GM21423 (cell line): ENCODE data around the gene PLXNB3.
"Not testable (repeated sequence)": the region's sequence is repeated elsewhere in the genome, so short reads cannot be mapped to it uniquely, and the experiment has no call there.

Source experiments
- ATAC-seq: cut with Tn5 transposase; IDR thresholded peaks from one replicate; pipeline ENCODE4 v1.9.1; 2021; ENCODE audit warnings: mild to moderate bottlenecking, moderate library complexity; ENCODE audit not compliant: unreplicated experiment

PLXNB3 gene

DNA sequence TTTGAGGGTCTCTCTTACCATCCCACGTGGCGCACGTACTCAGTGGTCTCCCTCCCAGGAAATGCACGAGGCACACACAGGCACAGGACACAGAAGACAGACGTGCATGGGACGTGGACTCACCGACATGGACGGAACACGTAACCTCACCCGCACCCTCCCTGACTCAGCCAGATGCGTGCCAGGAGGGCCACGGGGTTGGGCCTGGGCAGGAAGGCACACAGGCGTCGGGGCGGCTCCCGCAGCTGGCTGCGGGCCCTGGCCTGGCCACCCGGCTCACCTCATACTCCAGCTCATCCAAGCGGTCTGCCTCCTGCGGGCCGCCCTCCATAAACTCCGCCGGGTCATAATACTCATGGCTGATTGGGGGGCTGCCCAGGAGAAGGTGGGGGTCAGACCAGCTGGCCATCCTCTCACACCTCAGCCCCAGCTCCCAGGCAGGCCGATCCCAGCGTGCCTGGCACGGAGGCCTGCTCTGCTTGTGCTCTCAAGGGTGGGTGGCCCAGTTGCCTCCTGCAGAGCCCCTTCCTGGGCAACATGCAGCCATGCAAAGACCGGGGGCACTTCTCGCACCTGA, 43.0 kb downstream of the PLXNB3 start:
- no peak for ATAC-seq

DNA sequence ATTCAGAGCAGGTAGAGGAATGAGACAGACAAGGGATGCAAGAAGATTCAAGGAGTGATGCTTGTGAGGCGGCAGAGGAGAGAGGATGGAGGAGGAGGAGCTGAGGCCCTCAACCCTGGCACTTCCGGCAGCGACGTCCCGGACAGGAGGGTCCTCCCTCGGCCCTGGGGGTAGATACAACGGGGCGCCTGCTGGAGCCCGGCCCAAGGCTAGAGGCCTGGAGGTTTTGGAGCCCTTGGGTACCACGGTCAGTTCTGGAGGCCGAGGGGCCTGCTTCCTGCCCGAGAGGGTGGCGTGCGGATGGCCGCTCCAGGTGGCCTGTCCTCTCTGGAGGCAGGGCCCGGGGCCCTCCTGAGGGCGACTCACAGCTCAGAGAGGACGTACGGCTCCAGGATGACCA, 43.9 kb downstream of the PLXNB3 start:
- ATAC-seq: no peak

DNA sequence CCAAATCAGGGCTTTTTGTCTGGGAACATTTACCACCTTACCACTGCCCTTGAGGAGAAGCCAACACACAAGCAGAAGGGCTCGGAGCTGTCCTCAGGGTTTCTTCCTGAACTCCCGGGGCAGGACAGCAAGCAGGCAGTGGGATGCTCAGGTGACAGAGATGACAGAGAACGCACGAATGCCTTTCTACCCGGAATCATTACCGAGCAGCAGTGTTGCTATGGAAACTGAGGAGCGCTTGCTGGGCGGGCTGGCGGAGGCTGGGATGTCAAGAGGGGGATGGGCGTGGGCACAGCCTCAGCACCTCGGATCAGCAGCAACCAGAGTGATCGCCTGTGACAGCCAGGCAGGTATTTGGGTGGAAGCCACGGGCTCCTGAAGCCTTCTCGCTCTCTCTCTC, 48.2 kb downstream of the PLXNB3 start:
- no peak for ATAC-seq

DNA sequence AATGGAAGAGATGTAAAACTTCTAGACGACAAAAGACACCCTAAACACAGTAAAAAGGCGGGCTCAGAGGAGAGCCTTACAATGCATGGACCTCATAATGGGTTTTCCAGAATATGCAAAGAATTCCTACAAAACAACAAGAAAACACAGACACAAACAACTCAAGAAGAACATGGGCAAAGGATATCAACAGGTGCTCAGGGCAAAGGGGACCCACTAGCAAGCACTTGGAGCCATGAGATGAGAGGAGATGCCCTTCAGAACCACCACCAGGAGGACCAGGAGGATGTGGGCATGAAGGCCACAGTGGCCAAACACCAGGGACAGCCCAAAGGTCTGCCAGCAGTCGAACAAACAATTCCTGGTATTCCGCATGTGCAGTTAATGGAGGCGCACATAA, 49.1 kb downstream of the PLXNB3 start:
- ATAC-seq: no peak

DNA sequence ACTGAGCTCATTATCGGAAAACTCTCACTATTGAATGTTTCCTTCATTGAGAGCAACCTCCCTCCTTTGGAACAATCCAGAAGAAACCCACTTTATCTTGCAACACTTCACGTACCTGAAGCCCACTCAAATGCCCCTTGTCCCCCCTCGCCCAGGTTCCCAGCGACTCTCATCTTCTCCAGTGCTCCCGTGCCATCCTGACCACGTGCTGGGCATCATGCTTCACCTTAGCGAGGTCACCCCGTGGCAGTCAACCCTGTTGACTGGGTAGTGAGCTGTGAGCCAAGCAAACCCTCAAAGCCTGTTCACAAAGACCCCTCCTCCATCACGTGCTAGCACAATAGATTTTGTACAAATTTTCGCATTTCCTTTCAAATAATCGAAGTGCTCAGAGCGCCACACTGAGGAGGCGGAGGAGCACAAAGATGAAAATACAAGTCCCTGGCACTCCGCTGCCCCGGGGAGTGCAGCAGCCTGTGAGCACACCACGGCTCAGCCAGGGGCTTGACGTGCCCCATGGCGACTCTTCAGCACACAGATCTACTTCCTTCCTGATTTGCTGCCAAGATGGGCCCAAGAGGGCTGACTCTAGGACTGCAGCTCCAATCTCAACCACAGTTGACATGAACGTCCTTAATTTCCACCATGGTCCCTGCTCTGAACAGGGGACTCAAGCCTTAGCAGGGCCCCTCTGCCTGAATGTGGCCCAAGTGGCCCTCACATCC, 50.7 kb downstream of the PLXNB3 start:
- no peak for ATAC-seq

DNA sequence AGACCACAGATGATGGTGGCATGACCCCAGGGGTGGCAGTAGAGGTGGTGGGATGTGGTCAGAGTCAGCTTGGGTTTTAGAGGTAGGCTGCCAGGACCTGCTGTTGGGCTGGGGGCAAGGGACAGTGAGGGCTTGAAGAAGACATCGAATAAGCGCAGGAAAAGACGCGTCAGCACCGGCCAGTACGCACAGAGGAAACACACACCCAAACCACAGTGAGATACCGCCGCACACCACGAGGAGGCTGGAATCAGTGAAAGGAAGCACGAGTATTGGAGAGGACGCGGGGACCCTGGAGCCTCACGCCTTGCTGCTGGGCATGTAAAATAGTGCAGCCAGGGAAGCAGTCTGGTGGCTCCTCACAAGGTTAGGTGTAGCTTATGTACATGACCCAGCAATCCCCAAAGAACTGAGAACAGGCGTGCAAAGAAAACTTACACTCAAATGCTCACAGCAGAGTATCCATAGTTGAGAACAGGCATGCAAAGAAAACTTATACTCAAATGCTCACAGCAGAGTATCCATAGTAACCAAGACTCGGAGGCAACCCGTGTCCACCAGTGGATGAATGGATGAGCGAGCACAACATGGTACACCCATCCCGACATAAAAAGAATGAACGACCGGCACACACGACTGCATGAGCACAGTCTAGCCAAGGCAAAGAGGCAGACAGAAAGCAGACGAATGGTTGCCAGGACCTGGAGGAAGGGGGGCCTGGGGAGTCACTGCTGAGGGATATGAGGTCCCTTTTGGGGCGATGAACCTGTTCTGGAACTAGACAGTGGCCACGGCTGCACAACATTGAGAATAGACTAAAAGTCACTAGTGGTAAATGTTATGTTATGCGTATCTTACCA, 53.0 kb downstream of the PLXNB3 start:
- no peak for ATAC-seq

DNA sequence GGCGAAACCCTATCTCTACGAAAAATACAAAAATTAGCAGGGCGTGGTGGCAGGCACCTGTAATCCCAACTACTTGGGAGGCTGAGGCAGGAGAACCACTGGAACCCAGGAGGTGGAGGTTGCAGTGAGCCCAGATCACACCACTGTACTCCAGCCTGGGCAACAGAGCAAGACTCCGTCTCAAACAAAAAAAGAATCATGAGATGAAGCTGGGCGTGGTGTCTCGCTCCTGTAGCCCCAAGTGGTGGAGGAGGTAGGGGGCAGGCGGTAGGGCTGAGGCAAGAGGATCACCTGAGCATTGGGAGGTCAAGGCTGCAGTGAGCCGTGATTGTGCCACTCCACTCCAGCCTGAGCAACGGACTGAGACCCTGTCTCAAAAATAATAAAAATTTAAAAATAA, 54.0 kb downstream of the PLXNB3 start:
- not testable (repeated sequence) for ATAC-seq

DNA sequence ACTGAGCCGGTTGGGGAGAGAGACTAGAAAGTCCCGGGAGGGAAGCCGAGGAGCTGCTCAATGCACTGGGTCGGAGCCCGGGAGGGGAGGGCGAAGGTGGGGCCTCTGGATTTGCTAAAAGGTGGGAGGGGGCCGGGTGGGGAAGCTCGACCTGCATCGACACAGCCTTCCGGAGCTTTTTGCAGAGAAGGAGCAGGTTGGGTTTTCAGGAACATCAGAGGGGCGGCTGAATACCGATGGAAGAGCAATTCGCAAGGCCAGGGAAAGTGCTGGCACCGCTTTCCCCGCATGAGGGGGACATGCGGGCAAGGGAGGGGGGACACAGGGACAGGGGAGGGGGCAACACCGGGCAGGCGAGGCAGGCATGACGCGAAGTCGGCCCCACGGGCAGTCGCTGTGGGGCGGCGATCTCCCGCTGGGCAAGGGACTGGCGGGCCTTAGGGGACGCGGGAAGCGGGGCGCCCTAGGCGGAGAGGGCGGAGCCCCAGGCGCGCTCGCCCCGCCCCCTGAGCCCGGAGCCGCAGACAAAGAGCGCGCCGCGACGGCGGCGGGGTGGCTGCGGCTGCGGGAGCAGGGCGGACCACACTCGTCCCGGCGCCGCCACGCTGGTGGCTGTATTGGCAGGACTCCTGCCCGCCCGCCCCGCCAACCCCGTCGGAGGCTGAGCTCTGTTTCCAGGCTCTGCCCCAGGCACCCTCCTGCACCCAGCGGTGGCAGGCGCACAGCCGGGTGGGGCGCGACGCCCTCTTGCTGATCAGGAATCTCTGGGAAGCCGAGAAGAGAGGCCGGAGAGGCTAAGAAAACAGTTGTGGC, 54.7 kb downstream of the PLXNB3 start:
- ATAC-seq: no peak

DNA sequence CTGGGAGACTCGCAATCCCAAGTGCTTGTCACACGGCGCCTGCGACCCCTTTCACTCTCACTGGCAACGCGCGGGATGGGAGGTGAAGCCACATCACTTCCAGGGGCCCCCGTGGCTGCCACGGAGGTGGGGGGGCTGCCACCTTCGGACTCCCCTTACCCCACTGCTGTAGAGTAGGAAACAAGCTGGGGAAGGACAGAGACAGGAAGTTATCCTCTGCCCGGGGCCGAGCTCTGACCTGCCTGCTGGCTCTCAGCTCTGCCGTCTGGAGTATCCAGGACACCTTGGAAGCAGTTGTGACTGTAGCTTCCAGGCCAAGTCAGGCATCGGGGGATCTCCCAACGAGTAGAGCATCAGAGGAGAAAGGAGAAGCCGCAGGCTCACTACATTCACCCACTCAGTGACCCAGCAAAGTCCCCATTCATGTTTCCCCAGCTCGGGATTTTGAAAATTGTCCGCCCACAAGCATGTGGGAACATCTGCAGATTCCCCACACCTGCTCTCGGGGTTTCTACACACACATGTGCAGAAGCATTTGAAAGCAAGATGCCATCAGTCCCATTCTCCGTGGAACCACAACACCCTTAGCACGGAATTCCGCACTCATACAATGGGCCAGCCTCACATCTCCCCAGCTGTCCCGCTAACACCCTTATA, 55.5 kb downstream of the PLXNB3 start:
- ATAC-seq: no peak

DNA sequence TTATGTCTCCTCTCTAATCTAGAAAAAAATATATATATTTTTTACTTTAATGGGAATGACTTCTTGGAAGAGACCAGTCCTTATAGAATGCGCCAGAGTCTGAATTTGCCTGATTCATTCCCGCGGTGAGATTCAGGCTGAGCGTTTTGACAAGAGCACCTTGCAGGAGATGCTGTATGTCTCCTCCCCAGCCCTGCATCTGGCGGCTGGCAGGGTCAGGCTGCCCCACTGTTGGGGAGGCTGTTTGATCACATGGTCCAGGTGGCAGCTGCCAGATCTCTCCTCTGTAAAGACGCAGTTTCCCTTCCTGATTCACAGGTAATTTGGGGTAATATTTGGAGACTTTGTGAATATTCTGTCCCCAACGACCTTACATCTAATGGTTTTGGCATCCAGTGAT, 56.6 kb downstream of the PLXNB3 start:
- ATAC-seq: no peak

DNA sequence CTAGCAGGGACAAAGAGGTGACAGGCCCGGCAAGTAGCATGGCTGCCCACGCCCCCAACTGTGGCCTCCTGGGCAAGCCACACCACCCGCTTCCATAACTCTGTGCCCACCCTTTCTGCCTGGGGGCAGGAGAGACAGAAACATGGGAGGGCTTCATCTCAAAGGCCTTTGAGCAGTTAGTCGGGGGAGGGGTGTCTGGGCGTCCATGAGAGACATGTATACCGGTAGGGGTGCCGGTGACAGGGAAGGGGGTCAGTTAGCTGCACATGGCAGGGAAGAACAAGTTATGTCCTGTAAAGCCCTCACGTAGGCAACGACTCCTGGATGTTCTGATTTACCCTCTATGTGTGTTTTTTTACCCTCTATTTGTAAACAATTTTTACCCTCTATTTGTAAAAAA, 57.0 kb downstream of the PLXNB3 start:
- ATAC-seq: no peak

DNA sequence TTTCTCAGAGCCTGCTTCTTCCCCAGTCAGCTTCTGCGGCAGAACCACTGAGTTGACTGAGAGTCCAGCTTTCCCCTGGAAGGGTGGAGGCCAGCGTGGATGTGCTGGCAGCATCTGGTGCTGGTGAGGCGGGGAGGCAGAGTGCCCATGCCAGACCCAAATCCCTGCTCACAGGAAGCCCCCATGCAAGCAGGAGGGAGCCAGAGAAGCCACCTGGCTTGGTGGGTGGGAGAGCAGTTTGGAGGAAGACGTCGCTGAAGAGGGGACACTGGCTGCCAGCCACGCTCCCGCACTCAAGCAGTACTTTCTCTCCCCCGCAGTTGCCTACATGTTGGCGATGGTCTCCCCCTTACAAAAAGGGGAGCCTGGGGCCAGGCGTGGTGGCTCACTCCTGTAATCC, 60.3 kb downstream of the PLXNB3 start:
- no peak for ATAC-seq

DNA sequence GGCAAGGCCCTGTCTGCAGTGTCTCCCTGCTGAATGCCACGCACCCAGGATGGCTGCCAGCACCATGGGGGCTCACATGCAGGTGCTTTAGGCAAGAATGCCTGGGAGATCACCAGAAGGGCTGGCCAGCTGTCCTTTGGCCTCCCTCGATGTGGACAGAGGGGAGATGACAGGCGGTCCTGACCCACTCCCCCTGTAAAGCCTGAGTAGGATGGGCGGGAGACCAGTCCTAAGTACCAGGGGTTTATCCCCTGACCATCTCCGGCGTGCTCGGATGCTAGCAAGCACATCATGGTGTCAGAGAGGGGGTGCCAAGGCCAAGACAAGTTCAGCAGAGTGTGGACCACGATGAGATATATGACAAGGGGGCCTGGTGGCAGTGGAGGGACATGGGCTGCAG, 61.0 kb downstream of the PLXNB3 start:
- ATAC-seq: no peak
